Measurements from ENCODE around the gene POLR3H.

Gene POLR3H

DNA sequence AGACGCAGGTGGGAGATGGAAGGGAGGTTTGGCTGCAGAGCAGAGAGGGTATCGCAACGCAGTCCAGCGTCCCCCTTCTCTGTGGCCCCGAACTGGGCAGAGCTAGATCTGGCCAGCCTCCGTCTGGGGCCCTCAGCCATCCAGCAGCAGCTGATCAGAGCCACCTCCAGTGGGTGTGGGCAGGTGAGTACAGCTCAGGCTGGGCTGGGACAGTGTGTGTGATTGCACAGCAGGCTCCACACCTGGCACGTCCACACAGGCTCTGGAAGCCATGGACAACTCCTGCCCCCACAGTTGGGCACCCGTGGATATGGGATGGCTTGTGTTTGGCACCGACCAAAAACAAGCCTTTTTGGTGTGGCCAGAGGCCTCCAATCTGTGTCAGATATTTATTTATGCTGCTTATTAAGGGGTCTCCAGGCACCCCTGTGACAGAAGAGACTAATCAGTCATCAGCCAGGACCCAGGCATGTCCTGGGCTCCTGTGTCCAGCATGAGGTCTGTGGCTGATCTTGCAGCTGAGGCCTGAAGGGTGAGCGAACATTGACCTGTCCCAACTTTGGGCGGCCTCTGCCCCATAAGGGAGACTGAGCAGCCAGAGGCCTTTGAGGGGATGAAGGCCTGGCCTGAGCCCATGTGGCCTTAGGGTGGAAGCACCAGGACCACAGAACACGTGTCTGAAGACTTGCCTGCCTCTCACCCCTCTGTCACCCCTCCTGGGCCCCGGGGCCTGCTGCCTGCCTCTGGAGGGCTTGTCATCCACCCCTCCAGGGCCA is 18.6 kb downstream of the POLR3H start:
- H3K36me3 ChIP-seq (ENCODE audit: low read depth), result peaks cover 64% of the 10 kb centered on the region
- no peak overlapping the region for H3K4me3 ChIP-seq (ENCODE audit: severe bottlenecking)
- no peaks in the 10 kb centered on the region for H3K27me3 ChIP-seq (ENCODE audit: insufficient read depth, poor library complexity, severe bottlenecking)
- 0 out of 3 replicates have a peak, but pooled peaks have one; percentile 7 for ATAC-seq (ENCODE audit: low read depth)
- no peaks in the 10 kb centered on the region for H3K4me1 ChIP-seq (ENCODE audit: insufficient read depth, poor library complexity, severe bottlenecking)
- no peak for DNase-seq (ENCODE audit: low spot score)
- H3K27ac ChIP-seq (ENCODE audit: poor library complexity, severe bottlenecking), result no peak overlapping the region
- no peaks in the 10 kb centered on the region for H3K9me3 ChIP-seq (ENCODE audit: severe bottlenecking)
- TF ChIP-seq, protein P1, sequence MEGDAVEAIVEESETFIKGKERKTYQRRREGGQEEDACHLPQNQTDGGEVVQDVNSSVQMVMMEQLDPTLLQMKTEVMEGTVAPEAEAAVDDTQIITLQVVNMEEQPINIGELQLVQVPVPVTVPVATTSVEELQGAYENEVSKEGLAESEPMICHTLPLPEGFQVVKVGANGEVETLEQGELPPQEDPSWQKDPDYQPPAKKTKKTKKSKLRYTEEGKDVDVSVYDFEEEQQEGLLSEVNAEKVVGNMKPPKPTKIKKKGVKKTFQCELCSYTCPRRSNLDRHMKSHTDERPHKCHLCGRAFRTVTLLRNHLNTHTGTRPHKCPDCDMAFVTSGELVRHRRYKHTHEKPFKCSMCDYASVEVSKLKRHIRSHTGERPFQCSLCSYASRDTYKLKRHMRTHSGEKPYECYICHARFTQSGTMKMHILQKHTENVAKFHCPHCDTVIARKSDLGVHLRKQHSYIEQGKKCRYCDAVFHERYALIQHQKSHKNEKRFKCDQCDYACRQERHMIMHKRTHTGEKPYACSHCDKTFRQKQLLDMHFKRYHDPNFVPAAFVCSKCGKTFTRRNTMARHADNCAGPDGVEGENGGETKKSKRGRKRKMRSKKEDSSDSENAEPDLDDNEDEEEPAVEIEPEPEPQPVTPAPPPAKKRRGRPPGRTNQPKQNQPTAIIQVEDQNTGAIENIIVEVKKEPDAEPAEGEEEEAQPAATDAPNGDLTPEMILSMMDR (IDR thresholded peaks at IDR 0.05; ENCODE audit: poor library complexity, severe bottlenecking), result no peak

DNA sequence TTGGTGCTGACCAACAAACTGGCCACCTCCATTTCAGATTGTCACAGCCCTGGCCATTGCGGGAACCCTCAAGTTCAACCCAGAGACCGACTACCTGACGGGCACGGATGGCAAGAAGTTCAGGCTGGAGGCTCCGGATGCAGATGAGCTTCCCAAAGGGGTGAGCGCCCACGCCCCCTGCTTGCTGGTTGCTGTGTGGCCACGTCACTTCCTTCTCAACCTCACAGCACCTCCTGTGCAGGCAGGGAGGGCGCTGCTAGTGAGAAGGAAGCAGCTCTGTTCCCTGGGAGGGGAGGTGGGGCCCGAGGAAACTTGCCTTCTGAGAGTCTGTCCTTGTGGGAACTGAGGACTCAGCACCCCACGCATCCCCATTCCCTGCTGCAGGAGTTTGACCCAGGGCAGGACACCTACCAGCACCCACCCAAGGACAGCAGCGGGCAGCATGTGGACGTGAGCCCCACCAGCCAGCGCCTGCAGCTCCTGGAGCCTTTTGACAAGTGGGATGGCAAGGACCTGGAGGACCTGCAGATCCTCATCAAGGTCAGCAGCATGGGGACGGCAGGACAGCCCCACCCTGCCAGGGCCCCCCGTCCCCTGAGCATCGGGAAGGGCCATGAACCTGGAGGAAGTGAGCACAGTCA is 19.3 kb downstream of the POLR3H start:
- no peaks in the 10 kb centered on the region for H3K27me3 ChIP-seq (ENCODE audit: insufficient read depth, poor library complexity, severe bottlenecking)
- no peak overlapping the region for H3K4me3 ChIP-seq (ENCODE audit: severe bottlenecking)
- no peak for DNase-seq (ENCODE audit: low spot score)
- ATAC-seq (ENCODE audit: low read depth), result no peak
- H3K36me3 ChIP-seq (ENCODE audit: low read depth), result peaks cover 61% of the 10 kb centered on the region
- TF ChIP-seq, protein P1 (IDR thresholded peaks at IDR 0.05; ENCODE audit: poor library complexity, severe bottlenecking), result no peak
- H3K9me3 ChIP-seq (ENCODE audit: severe bottlenecking), result no peaks in the 10 kb centered on the region
- no peak overlapping the region for H3K27ac ChIP-seq (ENCODE audit: poor library complexity, severe bottlenecking)
- no peaks in the 10 kb centered on the region for H3K4me1 ChIP-seq (ENCODE audit: insufficient read depth, poor library complexity, severe bottlenecking)

DNA sequence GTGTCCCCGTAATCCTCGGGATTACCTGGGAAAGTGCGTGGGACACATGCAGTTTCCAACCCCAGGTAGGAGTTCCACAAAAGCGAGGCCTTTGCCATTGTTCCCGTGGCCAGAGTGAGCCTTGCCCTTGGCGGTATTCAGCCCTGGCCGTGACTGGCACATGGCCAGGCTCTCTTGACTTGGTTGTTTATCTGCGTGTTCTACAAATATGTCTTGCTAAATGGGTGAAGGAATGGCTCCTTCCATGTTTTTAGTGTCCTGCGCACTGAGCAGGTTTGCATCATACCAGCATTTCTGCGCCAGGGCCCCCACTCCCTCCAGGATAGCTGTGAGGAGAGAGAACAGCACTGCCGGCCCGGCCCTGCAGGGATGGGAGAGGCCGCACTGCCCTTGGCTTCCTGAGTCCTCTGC is 20.0 kb downstream of the POLR3H start:
- no peaks in the 10 kb centered on the region for H3K27me3 ChIP-seq (ENCODE audit: insufficient read depth, poor library complexity, severe bottlenecking)
- TF ChIP-seq, protein P1 (IDR thresholded peaks at IDR 0.05; ENCODE audit: poor library complexity, severe bottlenecking), result no peak
- H3K4me1 ChIP-seq (ENCODE audit: insufficient read depth, poor library complexity, severe bottlenecking), result no peaks in the 10 kb centered on the region
- no peaks in the 10 kb centered on the region for H3K9me3 ChIP-seq (ENCODE audit: severe bottlenecking)
- H3K36me3 ChIP-seq (ENCODE audit: low read depth), result peaks cover 62% of the 10 kb centered on the region
- ATAC-seq (ENCODE audit: low read depth) (no peak), DNase-seq (ENCODE audit: low spot score) (no peak)
- no peak overlapping the region for H3K4me3 ChIP-seq (ENCODE audit: severe bottlenecking)
- no peak overlapping the region for H3K27ac ChIP-seq (ENCODE audit: poor library complexity, severe bottlenecking)

DNA sequence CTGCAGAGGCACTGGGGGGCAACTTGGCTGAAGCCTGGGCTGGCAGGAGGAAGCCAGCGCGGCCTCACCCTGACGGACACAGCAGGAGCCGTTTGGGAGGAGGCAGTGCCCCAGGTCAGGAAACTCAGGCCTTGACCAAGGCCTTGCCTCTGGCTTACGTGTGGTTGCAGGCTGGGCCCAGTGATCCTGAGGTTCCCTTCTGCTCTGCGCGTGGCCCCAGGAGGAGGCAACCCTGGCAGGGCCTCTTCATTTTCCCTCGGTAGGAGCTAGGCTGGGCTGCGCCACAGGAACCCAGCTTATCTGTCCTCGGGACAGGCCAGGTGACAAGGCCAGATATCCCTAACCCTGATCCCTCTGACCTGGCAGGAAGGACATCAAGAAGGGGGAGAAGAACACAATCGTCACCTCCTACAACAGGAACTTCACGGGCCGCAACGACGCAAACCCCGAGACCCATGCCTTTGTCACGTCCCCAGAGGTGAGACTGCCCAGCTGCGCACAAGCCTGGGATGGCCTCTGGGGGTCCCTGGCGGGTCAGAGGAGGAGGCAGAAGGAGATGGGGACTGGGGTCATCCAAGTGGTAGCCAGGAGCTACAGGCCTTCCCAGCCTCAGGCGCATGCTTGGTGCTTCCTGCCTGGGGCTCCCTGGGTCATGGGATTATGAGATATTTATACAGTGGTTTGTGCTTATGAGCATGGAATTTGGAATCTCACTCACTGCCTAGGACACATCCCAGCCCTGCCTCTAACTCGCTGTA is 20.6 kb downstream of the POLR3H start:
- Histone ChIP-seq H3K4me3 (ENCODE audit: severe bottlenecking) (no peak overlapping the region), H3K36me3 (ENCODE audit: low read depth) (peaks cover 57% of the 10 kb centered on the region), H3K27ac (ENCODE audit: poor library complexity, severe bottlenecking) (no peak overlapping the region), H3K9me3 (ENCODE audit: severe bottlenecking) (no peaks in the 10 kb centered on the region), H3K4me1 (ENCODE audit: insufficient read depth, poor library complexity, severe bottlenecking) (no peaks in the 10 kb centered on the region), H3K27me3 (ENCODE audit: insufficient read depth, poor library complexity, severe bottlenecking) (no peaks in the 10 kb centered on the region)
- ATAC-seq (ENCODE audit: low read depth), result no peak
- TF ChIP-seq, protein P1 (IDR thresholded peaks at IDR 0.05; ENCODE audit: poor library complexity, severe bottlenecking), result no peak
- DNase-seq (ENCODE audit: low spot score), result no peak

All from RWPE2 (cell line).